NCI-H2107 treated with DMSO at 0.1 percent for 48 hours (cell line): ENCODE results near the gene NPHP1.
A peak's percentile ranks its signal among the peaks of the same experiment; 100 is the strongest.
"Not testable (repeated sequence)": the region's sequence is repeated elsewhere in the genome, so short reads cannot be mapped to it uniquely, and the experiment has no call there.

Source experiments
- DNase-seq: peaks from one replicate; lab custom pipeline; 2025; ENCODE audit not compliant: unreplicated experiment; lab: John Stamatoyannopoulos, UW

The NPHP1 gene

DNA sequence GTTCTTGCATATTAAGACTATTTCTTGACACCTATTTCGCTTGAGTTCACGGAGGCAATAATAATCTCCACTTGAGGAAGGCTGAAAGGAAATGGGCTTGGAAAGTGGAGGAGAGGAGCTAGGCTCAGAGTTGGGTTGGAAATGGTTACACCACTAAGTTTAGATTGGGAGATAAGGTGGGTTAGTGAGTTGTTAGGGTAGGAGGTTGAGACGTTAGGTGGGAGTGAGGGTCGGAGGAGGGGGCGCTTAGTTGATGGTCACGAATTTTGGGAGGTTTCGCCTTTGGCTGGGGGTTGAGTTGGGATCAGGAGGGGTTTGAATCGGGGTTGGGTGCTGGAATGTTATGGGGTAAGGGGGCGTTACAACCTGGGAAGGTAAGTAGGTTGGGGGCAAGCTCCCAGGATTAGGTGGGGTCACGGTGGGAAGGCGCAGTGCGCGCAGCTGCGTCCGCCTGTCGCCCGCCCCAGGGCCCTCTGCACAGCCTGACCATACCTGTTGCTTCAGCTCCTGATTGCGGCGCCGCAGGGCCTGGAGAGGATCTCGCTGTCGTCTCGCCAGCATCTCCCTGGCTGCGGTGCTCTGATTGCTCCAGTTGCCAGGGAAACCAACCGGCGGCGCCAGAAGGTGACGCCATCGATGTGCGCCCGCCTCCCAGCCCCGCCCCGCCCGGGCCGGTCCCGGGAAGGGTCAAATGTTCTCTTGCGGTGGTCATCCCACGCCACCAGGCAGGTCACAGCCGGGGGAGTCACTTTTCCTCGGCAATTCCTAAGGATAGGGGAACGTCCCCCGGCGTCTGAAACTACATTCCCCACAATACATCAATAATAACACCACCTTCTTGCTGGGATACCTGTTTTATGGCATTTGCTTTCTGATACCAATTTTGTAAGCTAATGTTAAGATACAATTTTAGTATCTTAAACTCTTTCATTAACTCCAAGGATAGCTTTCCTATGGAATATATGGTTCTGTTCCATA is at the start of gene NPHP1:
Gene NPHP1, minus strand, starts transcription at position 606 of the 978 bp plus-strand sequence. Its CDS starts 45 bp downstream, at position 561.
- DNase-seq = peak; percentile 31

DNA sequence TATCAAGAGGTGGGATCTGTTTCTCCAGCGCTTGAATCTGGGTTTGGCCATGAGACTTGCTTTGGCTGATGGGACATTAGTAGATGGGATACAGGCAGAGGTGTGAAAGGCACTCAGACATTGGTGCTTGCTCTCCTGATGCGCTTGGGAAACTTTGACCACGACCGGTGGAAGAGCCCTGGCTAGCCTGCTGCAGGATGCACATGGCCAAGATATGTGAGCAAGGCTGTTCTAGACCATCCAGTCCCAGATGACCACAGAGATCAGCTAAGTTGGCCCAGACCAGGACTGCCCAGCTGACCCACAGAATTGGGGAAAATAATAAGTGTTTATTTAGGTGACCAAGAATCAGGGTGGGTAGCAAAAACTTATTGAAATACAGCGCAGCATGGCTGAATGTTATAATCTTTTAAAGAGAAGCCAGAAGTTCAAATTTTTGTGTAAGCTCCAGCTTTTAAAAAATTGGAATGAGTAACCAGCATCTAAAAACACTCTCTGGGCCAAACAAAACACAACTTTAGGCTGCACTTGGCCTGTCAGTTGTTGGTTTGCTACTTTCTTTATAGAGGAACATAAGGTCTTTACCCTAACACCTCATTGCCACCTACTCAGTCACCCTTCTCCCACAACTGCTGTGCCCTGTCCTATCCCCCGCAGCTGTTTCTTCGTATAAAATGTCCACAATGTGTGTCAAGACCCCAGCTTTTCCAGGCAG is 43.4 kb upstream of the NPHP1 start:
- DNase-seq = not testable (repeated sequence)

DNA sequence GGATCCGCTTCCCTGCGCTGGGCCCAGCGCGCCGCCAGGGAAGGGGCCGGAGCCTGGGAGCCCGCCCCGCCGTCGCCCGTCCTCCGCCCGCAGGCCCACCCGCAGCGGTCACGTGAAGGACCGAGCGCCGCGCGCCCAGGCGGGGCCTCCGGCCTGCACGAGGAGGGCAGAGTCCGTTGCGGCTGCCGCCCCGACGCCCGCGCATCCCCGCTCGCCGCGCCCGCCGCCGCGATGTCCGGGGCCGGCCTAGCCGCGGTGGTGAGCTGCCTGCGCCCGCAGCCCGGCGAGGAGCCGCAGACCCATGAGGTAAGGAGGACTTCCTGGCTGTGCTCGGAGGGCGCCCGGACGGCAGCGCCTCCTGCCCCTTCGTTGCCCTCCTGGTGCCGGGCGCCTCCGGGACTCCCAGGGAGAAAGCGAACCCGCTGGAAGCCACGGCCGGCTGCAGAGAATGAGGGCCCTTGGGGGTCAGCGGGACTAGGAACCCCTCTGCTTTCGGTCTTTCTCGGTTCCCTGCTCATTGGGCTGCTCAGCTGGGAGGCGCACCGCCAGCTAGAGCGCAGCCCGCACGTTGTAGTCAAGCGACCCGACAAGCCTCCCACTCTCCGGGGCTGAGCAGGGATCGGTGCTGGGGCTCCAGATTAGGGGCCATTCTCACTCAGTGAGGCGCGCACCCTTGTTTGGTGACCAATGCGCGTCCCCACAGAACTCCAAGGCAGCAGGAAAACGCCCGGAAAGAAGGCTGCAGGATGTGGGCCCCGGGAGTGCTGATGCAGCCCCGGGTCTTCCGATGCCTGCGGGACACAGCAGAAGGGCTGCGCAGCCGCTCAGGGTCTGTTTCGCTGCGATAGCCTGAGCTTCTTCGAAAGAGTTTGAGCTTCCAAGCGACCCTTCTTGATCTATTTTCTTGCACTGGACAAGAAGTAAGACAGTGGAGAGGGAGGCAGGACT is 40.9 kb upstream of the NPHP1 start:
- DNase-seq = not testable (repeated sequence)

DNA sequence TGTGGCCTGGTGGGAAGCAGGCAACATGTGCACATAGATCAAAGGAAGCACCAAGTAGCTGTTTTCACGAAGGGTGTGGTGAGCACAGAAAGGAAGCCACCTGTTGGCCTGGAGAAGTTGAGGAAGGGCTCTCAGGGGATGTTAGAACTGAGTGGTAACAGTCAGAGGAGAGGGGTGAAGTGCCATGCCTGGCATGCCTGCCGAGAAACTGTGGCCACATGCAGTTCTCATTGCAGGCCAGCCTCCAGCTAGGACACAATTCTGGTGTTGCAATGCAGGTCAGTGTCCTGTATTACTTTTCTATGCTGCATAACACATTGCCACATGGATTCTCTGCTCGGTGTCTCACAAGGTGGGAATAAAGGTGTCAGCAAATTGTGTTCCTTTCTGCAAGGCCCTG is 38.5 kb upstream of the NPHP1 start:
- not testable (repeated sequence) for DNase-seq

DNA sequence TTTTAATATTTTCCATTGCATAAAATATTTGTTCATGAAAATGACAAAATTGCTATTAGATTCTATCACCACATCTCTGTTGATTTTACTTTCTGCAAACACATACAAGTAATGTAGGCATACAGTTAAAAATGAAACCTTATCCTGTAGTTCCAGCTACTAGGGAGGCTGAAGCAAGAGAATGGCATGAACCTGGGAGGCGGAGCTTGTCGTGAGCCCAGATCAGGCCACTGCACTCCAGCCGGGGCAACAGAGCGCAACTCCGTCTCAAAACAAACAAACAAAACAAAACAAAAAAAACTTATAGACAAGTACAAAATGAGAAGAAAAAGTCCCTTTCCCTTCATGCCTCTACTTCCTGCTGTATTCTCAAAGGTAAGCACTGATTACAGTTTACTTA is 29.7 kb upstream of the NPHP1 start:
- not testable (repeated sequence) for DNase-seq

- not testable (repeated sequence) for DNase-seq
Measured at GRCh38 chr2:110229886-110230285, 25.1 kb upstream of the NPHP1 start.

DNA sequence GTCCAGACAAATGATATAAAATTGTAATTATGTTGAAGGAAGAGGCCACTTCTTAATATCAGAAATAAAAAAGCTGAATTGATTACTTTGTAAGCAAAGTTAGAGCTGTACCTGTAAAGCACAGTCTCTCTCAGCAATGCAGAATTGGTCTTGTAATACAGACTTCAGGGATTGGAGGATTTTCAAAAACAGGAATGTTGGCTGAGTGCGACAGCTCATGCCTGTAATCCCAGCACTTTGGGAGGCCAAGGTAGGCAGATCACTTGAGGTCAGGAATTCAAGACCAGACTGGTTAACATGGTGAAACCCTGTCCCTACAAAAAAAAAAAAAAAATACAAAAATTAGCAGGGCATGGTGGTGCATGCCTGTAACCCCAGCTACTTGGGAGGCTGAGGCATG is 17.8 kb upstream of the NPHP1 start:
- DNase-seq = not testable (repeated sequence)

DNA sequence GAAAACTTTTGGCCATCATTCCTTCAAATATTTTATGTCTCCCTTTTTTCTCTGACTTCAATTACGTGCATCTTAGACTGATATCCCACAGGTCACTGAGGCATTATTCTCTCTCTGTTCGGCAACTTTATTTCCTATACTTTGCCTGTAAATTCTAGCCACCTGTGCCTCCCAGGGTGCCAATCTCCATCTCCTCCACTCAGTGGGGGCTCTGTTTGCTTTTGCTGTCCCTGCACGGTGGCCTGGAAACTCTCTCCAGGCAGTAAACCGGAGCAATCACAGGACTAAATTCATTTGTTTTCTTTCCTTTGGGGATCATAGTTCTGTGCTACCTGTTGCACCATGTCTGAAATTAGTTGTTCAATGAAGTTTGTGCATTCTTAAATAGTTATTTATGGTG is 17.1 kb upstream of the NPHP1 start:
- no peak for DNase-seq

GRCh38 chr2:110220190-110220564 is 15.4 kb upstream of the NPHP1 start:
- no peak for DNase-seq

DNA sequence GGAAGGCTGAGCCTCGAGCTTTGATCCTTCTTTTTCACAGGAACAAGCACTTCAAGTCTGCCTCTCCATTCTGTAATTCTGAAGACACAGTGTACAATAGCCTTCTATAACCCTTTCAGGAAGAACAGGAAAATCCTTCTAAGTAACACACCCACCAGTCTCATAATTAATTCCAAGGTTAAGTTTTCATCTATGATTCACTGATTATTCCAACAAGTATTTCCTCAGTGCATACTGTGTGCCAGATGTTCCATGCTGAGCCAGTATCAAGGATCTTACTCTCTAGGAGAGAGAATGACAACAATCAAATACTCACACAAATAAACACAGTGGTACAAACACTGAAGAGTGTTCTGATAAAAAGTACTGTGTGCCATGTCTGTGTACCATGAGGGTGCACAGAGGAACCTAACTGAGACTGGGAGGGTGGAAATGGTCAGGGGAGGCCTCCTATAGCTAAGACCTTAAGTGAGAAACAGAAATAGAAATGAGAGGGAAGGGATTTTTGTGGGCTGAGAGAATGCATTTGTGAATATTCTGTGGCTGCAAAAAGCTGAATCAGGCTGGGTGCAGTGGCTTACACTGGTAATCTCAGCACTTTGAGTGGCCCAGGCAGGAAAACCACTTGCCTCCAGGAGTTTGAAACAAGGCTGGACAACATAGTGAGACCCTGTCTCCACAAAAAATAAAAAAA is 14.8 kb upstream of the NPHP1 start:
- DNase-seq = no peak

DNA sequence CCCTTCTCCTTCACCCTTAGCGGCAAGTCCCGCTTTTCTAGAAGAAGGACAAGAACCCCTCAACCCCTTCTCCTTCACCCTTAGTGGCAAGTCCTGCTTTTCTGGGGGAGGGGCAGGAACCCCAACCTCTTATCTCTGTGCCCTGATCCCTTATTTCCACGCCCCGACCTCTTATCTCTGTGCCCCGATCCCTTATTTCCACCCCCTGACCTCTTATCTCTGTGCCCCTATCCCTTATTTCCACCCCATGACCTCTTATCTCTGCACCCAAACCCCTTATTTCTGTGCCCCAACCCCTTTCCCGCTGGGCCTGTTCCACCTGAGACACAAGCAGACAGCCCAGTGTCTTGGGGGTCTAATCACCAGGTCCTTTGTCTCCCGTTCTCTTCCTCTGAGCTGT is 14.1 kb upstream of the NPHP1 start:
- DNase-seq = not testable (repeated sequence)

- no peak for DNase-seq
Measured at GRCh38 chr2:110216803-110217202, 12.0 kb upstream of the NPHP1 start.

DNA sequence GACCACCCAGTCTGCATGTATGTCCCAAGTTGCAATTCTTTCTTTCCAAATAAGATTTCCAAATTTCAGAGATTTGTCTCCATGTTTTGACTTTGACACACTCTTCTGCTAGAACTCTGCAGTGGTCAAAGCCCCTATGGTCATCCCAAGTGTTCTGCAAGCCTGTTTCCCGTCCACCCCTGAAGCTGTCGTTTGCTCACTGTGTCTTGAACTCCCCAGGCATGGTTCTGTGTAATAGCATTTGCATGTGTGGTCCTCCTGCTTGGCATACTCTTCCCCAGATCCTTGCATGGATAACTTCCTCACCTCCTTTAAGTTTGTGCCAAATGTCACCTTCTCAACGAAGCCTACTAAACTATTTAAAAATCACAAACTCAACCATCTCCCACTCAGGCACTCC is 11.4 kb upstream of the NPHP1 start:
- no peak for DNase-seq

DNA sequence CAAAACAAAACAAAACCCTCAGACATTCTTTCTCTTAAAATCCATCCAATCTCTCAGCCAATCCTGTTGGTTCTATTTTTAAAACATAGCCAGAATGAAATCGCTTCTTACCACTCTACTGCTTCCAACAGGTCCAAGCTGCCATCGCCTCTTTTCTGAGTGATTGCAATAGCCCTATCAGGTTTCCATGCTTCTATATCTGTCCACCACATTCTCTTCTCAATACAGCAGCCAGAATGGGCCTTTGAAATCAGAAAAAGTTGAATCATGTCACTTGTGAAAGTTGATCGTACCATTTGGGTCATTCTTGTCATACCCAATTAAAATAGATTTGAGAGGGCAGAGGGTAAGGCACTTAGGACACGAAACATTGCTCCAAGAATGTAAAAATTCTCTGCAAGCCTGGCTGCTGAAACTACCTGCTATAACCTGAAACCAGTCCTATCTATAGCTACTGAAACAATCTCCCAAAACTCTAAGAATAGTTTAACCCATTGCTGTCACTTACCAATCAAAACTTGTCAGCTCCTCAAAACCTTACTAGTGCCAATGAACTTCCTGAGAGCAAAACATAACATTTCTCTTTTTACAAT is 10.8 kb upstream of the NPHP1 start:
- no peak for DNase-seq

DNA sequence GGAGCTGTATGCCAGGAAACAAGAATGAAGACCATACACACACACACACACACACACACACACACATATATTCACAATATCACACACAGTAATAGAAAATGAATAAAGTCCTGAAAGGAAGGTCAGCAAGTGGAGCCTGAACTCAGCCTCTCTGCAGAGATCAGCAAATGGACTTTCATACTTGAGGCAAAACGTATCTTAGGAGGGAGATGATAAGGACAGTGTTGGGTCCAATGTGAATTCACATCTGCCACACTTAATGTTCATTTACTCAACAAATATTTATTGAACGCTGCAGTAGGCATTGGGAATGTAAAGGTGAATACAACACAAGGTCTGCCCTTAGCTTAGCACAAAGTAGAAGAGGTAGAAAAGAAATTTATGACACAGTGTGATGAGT is 10.3 kb upstream of the NPHP1 start:
- DNase-seq = no peak

DNA sequence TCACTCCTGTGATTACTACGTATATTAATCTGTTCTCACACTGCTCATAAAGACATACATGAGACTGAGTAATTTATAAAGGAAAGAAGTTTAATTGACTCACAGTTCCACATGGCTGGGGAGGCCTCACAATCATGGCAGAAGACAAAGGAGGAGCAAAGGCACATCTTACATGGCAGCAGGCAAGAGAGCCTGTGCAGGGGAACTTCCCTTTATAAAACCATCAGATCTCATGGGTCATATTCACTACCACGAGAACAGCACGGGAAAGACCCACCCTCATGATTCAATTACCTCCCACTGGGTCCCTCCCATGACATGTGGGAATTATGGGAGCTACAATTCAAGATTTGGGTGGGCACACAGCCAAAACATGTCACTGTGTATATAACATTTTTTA is 8.7 kb upstream of the NPHP1 start:
- DNase-seq = not testable (repeated sequence)

- DNase-seq = peak; percentile 20
Measured at GRCh38 chr2:110211938-110212858, 7.4 kb upstream of the NPHP1 start, which contains the start of gene MTLN. Gene MTLN (minus strand): TSS chr2:110212547. CDS start chr2:110212525, 22 bp downstream.

- DNase-seq = no peak
Measured at GRCh38 chr2:110205660-110206455, 1.0 kb upstream of the NPHP1 start.
